ENCODE results near the gene COL23A1. TPM values are rescaled to one million over a fixed set of nuclear protein-coding genes. Genes with fewer than 3 reads are reported as not detected.
"Not testable (repeated sequence)": the region's sequence is repeated elsewhere in the genome, so short reads cannot be mapped to it uniquely, and the experiment has no call there.

COL23A1 gene
- total RNA-seq, 1 experiment from 2014 or later, result 5.7 TPM

DNA sequence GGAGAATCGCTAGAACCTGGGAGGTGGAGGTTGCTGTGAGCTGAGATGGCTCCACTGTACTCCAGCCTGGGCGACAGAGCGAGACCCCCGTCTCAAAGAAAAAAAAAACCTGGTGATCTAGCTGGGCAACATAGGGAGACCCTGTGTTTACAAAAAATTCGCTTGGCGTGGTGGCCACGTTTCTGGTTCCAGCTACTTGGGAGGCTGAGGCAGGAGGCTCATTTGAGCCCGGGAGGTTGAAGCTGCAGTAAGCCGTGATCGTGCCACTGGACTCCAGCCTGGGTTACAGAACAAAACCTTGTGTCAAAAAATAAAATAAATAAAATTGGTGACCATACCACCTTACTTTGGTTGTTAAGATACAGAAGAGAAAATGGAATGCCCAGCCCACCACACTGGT is 387.7 kb downstream of the COL23A1 start:
- no peaks in the 10 kb centered on the region for H3K9me2 ChIP-seq (replicated peaks; ENCODE audit: insufficient read depth, low read length)
- H4K20me1 ChIP-seq (ENCODE audit: insufficient read depth, low read depth, low read length), result peaks cover 22% of the 10 kb centered on the region
- H3K4me3 ChIP-seq (ENCODE audit: low read length), result no peak overlapping the region
- peaks cover 38% of the 10 kb centered on the region for H3K79me2 ChIP-seq (ENCODE audit: low read length)
- DNase-seq, result no peak
- H3K27ac ChIP-seq (ENCODE audit: low read length), result no peak overlapping the region
- no peak overlapping the region for H3K4me2 ChIP-seq (ENCODE audit: low read depth, low read length, poor library complexity, severe bottlenecking)
- no peaks in the 10 kb centered on the region for H3K27me3 ChIP-seq (ENCODE audit: low read length)
- no peak overlapping the region for H3K9ac ChIP-seq (ENCODE audit: low read length)
- peaks cover 23% of the 10 kb centered on the region for H3K36me3 ChIP-seq (ENCODE audit: insufficient read depth, low read length)
- H3K9me3 ChIP-seq (ENCODE audit: low read length), result no peaks in the 10 kb centered on the region
- H2AFZ ChIP-seq (ENCODE audit: low read length), result no peak overlapping the region
- H3K4me1 ChIP-seq (ENCODE audit: low read length), result peaks cover 23% of the 10 kb centered on the region

DNA sequence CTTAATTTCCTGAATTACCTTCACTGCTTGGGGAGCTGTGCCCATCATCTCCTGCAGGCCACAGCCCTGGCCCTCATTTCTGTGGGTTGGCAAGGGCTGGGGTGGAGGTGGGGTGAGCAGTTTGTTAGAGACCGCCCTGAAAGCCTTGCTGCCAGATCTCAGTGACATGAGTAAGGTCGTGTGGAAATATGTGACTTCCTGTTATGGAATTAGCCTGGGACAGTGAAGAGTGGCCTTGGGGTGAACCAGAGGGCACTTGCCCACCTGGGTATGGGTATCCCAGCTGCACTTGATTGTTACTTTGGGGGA is 388.3 kb downstream of the COL23A1 start:
- H3K4me1 ChIP-seq (ENCODE audit: low read length), result peaks cover 18% of the 10 kb centered on the region
- no peak overlapping the region for H2AFZ ChIP-seq (ENCODE audit: low read length)
- no peaks in the 10 kb centered on the region for H3K27me3 ChIP-seq (ENCODE audit: low read length)
- no peaks in the 10 kb centered on the region for H3K9me2 ChIP-seq (replicated peaks; ENCODE audit: insufficient read depth, low read length)
- H3K27ac ChIP-seq (ENCODE audit: low read length), result no peak overlapping the region
- peaks cover 16% of the 10 kb centered on the region for H3K36me3 ChIP-seq (ENCODE audit: insufficient read depth, low read length)
- no peak overlapping the region for H3K9ac ChIP-seq (ENCODE audit: low read length)
- no peak overlapping the region for H3K4me2 ChIP-seq (ENCODE audit: low read depth, low read length, poor library complexity, severe bottlenecking)
- no peak for DNase-seq
- peaks cover 31% of the 10 kb centered on the region for H3K79me2 ChIP-seq (ENCODE audit: low read length)
- H4K20me1 ChIP-seq (ENCODE audit: insufficient read depth, low read depth, low read length), result peaks cover 16% of the 10 kb centered on the region
- no peak overlapping the region for H3K4me3 ChIP-seq (ENCODE audit: low read length)
- H3K9me3 ChIP-seq (ENCODE audit: low read length), result no peaks in the 10 kb centered on the region

- Histone ChIP-seq H2AFZ (ENCODE audit: low read length) (no peak overlapping the region), H3K9me3 (ENCODE audit: low read length) (no peaks in the 10 kb centered on the region), H3K27me3 (ENCODE audit: low read length) (no peaks in the 10 kb centered on the region), H4K20me1 (ENCODE audit: insufficient read depth, low read depth, low read length) (peaks cover 11% of the 10 kb centered on the region), H3K9ac (ENCODE audit: low read length) (no peak overlapping the region), H3K9me2 (replicated peaks; ENCODE audit: insufficient read depth, low read length) (no peaks in the 10 kb centered on the region), H3K4me3 (ENCODE audit: low read length) (no peak overlapping the region), H3K79me2 (ENCODE audit: low read length) (peaks cover 26% of the 10 kb centered on the region), H3K4me1 (ENCODE audit: low read length) (peaks cover 13% of the 10 kb centered on the region), H3K27ac (ENCODE audit: low read length) (no peak overlapping the region), H3K4me2 (ENCODE audit: low read depth, low read length, poor library complexity, severe bottlenecking) (no peak overlapping the region), H3K36me3 (ENCODE audit: insufficient read depth, low read length) (peaks cover 11% of the 10 kb centered on the region)
- no peak for DNase-seq
These were observed 388.8 kb downstream of the COL23A1 start for GRCh38 chr5:178201221-178201926.

GRCh38 chr5:178199581-178200434 is 390.4 kb downstream of the COL23A1 start:
- Histone ChIP-seq H3K4me2 (ENCODE audit: low read depth, low read length, poor library complexity, severe bottlenecking) (no peak overlapping the region), H3K27ac (ENCODE audit: low read length) (no peak overlapping the region), H3K4me3 (ENCODE audit: low read length) (no peak overlapping the region), H3K9ac (ENCODE audit: low read length) (no peak overlapping the region), H3K9me3 (ENCODE audit: low read length) (no peaks in the 10 kb centered on the region), H3K4me1 (ENCODE audit: low read length) (peaks cover 4% of the 10 kb centered on the region), H3K27me3 (ENCODE audit: low read length) (no peaks in the 10 kb centered on the region), H3K36me3 (ENCODE audit: insufficient read depth, low read length) (no peaks in the 10 kb centered on the region), H3K9me2 (replicated peaks; ENCODE audit: insufficient read depth, low read length) (no peaks in the 10 kb centered on the region), H2AFZ (ENCODE audit: low read length) (no peak overlapping the region), H4K20me1 (ENCODE audit: insufficient read depth, low read depth, low read length) (no peaks in the 10 kb centered on the region; the same call in 1 of the 2 replicates), H3K79me2 (ENCODE audit: low read length) (peaks cover 11% of the 10 kb centered on the region)
- no peak for DNase-seq

DNA sequence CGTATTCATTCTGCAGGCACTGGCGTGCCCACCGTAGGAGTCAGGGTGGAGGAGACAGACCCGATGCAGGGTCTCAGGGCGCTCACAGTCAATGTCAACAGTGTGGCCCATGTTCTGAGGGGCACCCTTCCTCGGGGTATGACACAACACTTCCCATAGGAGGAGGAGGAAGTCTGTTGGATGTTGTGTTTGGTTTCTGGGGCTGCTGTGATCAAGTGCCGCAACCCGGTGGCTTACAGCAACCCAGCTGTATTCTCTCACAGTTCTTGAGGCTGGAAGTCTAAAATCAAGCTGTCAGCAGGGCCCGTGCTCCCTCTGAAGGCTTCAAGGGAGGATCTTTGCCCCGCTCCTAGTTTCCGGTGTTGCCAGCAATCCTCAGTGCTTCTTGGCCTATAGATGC is 391.5 kb downstream of the COL23A1 start:
- Histone ChIP-seq H3K36me3 (ENCODE audit: insufficient read depth, low read length) (no peaks in the 10 kb centered on the region), H2AFZ (ENCODE audit: low read length) (no peak overlapping the region)
- DNase-seq, result no peak

DNA sequence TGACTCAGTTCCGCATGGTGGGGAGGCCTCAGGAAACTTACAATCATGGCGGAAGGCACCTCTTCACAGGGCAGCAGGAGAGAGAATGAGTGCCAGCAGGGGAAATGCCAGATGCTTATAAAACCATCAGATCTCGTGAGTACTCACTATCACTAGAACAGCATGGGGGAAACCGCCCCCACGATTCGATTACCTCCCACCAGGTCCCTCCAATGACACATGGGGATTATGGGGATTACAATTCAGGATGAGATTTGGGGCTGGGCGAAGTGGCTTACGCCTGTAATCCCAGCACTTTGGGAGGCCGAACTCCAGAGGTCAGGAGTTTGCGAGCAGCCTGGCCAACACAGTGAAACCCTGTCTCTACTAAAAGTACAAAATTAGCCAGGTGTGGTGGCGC is 392.0 kb downstream of the COL23A1 start:
- not testable (repeated sequence) for H3K36me3 ChIP-seq (ENCODE audit: insufficient read depth, low read length); H3K9me2 ChIP-seq (replicated peaks; ENCODE audit: insufficient read depth, low read length); H3K4me3 ChIP-seq (ENCODE audit: low read length); H3K27ac ChIP-seq (ENCODE audit: low read length); H3K27me3 ChIP-seq (ENCODE audit: low read length); H3K4me1 ChIP-seq (ENCODE audit: low read length); DNase-seq; H3K9me3 ChIP-seq (ENCODE audit: low read length); H2AFZ ChIP-seq (ENCODE audit: low read length); H4K20me1 ChIP-seq (ENCODE audit: insufficient read depth, low read depth, low read length); H3K79me2 ChIP-seq (ENCODE audit: low read length); H3K9ac ChIP-seq (ENCODE audit: low read length); H3K4me2 ChIP-seq (ENCODE audit: low read depth, low read length, poor library complexity, severe bottlenecking)

More for the DNA sequence above, 391.5 kb downstream of the COL23A1 start:
- no peak overlapping the region for H3K9ac ChIP-seq (ENCODE audit: low read length)
- H3K79me2 ChIP-seq (ENCODE audit: low read length), result peaks cover 1% of the 10 kb centered on the region; the same call in 1 of the 2 replicates
- H3K27ac ChIP-seq (ENCODE audit: low read length), result no peak overlapping the region
- no peak overlapping the region for H3K4me3 ChIP-seq (ENCODE audit: low read length)
- no peak overlapping the region for H3K4me2 ChIP-seq (ENCODE audit: low read depth, low read length, poor library complexity, severe bottlenecking)
- no peaks in the 10 kb centered on the region for H3K9me3 ChIP-seq (ENCODE audit: low read length)
- H3K4me1 ChIP-seq (ENCODE audit: low read length), result peaks cover 2% of the 10 kb centered on the region
- no peaks in the 10 kb centered on the region for H3K9me2 ChIP-seq (replicated peaks; ENCODE audit: insufficient read depth, low read length)
- no peaks in the 10 kb centered on the region for H4K20me1 ChIP-seq (ENCODE audit: insufficient read depth, low read depth, low read length)
- H3K27me3 ChIP-seq (ENCODE audit: low read length), result no peaks in the 10 kb centered on the region

- Histone ChIP-seq H3K4me1 (ENCODE audit: low read length) (0 out of 2 replicates have a peak, but pooled peaks cover 3% of the 10 kb centered on the region), H3K27ac (ENCODE audit: low read length) (no peak overlapping the region), H3K9ac (ENCODE audit: low read length) (no peak overlapping the region), H4K20me1 (ENCODE audit: insufficient read depth, low read depth, low read length) (no peaks in the 10 kb centered on the region), H3K79me2 (ENCODE audit: low read length) (no peaks in the 10 kb centered on the region), H3K9me2 (replicated peaks; ENCODE audit: insufficient read depth, low read length) (no peaks in the 10 kb centered on the region), H3K9me3 (ENCODE audit: low read length) (no peaks in the 10 kb centered on the region), H3K4me2 (ENCODE audit: low read depth, low read length, poor library complexity, severe bottlenecking) (no peak overlapping the region), H3K4me3 (ENCODE audit: low read length) (no peak overlapping the region), H2AFZ (ENCODE audit: low read length) (no peak overlapping the region), H3K27me3 (ENCODE audit: low read length) (no peaks in the 10 kb centered on the region), H3K36me3 (ENCODE audit: insufficient read depth, low read length) (no peaks in the 10 kb centered on the region)
- peak; percentile 63 for DNase-seq
These were observed 393.2 kb downstream of the COL23A1 start for GRCh38 chr5:178196986-178197385.

DNA sequence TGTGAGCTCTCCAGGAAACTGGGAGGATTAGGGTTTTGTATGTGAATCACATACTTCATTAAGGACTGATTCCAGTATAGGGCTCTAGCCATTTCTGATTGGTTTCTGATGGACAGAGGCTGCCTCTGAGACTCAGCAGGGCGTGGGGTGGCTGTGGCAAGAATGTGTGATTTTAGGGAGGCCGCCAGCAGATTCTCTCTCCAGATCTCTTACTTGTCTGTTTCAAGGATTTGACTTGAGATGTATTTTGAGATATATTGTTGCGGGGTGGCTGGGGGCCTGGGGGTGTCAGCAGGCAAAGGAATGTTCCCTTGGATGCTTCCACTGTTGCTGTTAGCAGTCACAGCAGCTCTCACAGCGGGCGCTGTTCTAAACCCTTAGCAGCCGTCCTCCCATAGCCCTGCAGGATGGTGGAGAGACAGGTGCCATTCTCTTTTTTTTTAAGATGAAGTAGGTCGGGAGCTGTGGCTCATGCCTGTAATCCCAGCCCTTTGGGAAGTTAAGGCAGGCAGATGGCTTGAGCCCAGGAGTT is 393.8 kb downstream of the COL23A1 start:
- H3K79me2 ChIP-seq (ENCODE audit: low read length), result no peaks in the 10 kb centered on the region
- no peaks in the 10 kb centered on the region for H3K36me3 ChIP-seq (ENCODE audit: insufficient read depth, low read length)
- H3K27ac ChIP-seq (ENCODE audit: low read length), result no peak overlapping the region
- no peak overlapping the region for H3K4me3 ChIP-seq (ENCODE audit: low read length)
- H3K27me3 ChIP-seq (ENCODE audit: low read length), result no peaks in the 10 kb centered on the region
- H3K9me3 ChIP-seq (ENCODE audit: low read length), result no peaks in the 10 kb centered on the region
- DNase-seq, result no peak
- no peak overlapping the region for H3K9ac ChIP-seq (ENCODE audit: low read length)
- H4K20me1 ChIP-seq (ENCODE audit: insufficient read depth, low read depth, low read length), result no peaks in the 10 kb centered on the region
- H2AFZ ChIP-seq (ENCODE audit: low read length), result no peak overlapping the region
- H3K4me1 ChIP-seq (ENCODE audit: low read length), result 0 out of 2 replicates have a peak, but pooled peaks cover 3% of the 10 kb centered on the region
- H3K4me2 ChIP-seq (ENCODE audit: low read depth, low read length, poor library complexity, severe bottlenecking), result no peak overlapping the region
- no peaks in the 10 kb centered on the region for H3K9me2 ChIP-seq (replicated peaks; ENCODE audit: insufficient read depth, low read length)
